ENCODE measurements around the gene LOXL3.

DNA sequence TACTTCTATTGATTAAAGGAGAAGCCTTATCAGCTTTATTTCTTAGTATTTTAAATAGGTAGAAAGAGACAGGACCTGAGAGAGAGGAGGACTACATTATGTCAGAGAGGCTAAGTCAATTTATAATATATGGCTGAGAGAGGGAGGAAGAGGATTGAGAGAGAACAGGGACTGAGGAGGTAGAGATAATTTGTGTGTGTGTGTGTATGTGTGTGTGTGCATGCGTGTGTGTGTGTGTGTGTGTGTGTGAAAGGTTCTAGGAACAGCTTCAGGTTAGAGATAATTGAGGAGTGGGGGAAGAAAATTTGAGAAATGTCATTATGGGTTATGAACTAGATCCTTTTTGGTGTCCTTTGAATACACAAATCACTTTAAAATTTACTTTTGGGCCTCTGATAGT is 15.9 kb upstream of the LOXL3 start:
- no peak for TF ChIP-seq POLR2AphosphoS5 (IDR thresholded peaks at IDR 0.05)
- TF ChIP-seq, protein P1, sequence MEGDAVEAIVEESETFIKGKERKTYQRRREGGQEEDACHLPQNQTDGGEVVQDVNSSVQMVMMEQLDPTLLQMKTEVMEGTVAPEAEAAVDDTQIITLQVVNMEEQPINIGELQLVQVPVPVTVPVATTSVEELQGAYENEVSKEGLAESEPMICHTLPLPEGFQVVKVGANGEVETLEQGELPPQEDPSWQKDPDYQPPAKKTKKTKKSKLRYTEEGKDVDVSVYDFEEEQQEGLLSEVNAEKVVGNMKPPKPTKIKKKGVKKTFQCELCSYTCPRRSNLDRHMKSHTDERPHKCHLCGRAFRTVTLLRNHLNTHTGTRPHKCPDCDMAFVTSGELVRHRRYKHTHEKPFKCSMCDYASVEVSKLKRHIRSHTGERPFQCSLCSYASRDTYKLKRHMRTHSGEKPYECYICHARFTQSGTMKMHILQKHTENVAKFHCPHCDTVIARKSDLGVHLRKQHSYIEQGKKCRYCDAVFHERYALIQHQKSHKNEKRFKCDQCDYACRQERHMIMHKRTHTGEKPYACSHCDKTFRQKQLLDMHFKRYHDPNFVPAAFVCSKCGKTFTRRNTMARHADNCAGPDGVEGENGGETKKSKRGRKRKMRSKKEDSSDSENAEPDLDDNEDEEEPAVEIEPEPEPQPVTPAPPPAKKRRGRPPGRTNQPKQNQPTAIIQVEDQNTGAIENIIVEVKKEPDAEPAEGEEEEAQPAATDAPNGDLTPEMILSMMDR (IDR thresholded peaks at IDR 0.05), result no peak
- TF ChIP-seq POLR2A (IDR thresholded peaks at IDR 0.05), result no peak
- TF ChIP-seq EP300 (IDR thresholded peaks at IDR 0.05), result no peak

All from upper lobe of left lung (tissue), 4 donors.